ENCODE results near the gene TMEM94.

The TMEM94 gene

GRCh38 chr17:75530837-75531720 lies 74.6 kb downstream of the TMEM94 start:
- no peak for DNase-seq

GRCh38 chr17:75531721-75532072 lies 75.3 kb downstream of the TMEM94 start:
- DNase-seq, result no peak

GRCh38 chr17:75535119-75535537 lies 78.7 kb downstream of the TMEM94 start:
- no peak for DNase-seq

GRCh38 chr17:75535871-75536270 lies 79.4 kb downstream of the TMEM94 start:
- no peak for DNase-seq

- DNase-seq, result no peak
Observed at GRCh38 chr17:75536366-75536765, 79.9 kb downstream of the TMEM94 start.

- no peak for DNase-seq
Observed at GRCh38 chr17:75539967-75540729, 83.7 kb downstream of the TMEM94 start.

GRCh38 chr17:75540923-75541503 lies 84.6 kb downstream of the TMEM94 start:
- no peak for DNase-seq

GRCh38 chr17:75542229-75542628 lies 85.8 kb downstream of the TMEM94 start:
- no peak for DNase-seq

- no peak for DNase-seq
Observed at GRCh38 chr17:75542728-75543336, 86.4 kb downstream of the TMEM94 start.

GRCh38 chr17:75544250-75544649 lies 87.8 kb downstream of the TMEM94 start:
- DNase-seq, result no peak

- DNase-seq, result no peak
Observed at GRCh38 chr17:75546181-75546580, 89.7 kb downstream of the TMEM94 start.

GRCh38 chr17:75547091-75547490 lies 90.7 kb downstream of the TMEM94 start:
- DNase-seq, result no peak

GRCh38 chr17:75548813-75549212 lies 92.4 kb downstream of the TMEM94 start:
- no peak for DNase-seq
